NCI-H2227 treated with DMSO at 0.1 percent for 48 hours (cell line): ENCODE results near the gene PDP2.
A peak's percentile ranks its signal among the peaks of the same experiment; 100 is the strongest.

ENCODE experiments used
- DNase-seq: peaks from one replicate; lab custom pipeline; 2025; lab: John Stamatoyannopoulos, UW

PDP2 gene, protein sequence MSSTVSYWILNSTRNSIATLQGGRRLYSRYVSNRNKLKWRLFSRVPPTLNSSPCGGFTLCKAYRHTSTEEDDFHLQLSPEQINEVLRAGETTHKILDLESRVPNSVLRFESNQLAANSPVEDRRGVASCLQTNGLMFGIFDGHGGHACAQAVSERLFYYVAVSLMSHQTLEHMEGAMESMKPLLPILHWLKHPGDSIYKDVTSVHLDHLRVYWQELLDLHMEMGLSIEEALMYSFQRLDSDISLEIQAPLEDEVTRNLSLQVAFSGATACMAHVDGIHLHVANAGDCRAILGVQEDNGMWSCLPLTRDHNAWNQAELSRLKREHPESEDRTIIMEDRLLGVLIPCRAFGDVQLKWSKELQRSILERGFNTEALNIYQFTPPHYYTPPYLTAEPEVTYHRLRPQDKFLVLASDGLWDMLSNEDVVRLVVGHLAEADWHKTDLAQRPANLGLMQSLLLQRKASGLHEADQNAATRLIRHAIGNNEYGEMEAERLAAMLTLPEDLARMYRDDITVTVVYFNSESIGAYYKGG

DNA sequence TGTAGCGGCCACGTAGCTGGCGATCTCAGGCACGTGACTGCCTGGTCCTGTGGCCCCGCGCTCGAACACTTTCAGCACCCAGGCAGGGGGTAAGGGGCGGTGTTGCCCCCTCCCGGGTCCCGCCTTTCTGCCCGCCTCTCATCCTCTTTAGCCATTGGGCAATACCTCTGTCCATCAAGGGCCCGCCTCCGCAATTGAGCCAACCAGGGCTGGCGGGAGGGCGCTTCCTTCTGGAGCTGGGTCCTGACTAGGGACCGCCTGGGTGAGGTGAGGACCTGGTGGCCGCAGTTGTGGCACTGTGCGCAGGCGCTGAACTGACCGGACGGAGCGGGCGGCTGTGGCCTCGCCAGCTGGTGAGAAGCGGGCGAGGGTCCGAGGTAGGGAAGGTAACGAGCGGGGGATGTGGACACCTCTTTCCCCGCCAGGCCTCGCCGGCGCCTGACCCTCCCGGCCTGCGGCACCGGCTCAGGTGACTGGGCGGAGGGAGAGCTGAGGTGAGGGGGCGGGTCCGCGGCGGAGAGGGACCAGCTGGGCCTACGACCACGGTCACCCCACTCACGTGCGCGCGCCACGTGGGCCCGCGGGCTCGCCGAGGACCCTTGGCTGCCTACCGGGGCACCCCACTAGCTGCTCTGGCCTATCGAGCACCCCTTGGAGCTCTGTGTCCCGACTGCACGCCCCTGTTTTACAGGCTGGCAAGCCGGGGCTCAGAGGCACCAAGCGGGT, at the start of gene PDP2:
Gene PDP2 (plus strand): TSS at position 228 of the 726 bp plus-strand sequence. CDS start 3,770 bp downstream, outside the sequence.
- DNase-seq, result peak; percentile 84

DNA sequence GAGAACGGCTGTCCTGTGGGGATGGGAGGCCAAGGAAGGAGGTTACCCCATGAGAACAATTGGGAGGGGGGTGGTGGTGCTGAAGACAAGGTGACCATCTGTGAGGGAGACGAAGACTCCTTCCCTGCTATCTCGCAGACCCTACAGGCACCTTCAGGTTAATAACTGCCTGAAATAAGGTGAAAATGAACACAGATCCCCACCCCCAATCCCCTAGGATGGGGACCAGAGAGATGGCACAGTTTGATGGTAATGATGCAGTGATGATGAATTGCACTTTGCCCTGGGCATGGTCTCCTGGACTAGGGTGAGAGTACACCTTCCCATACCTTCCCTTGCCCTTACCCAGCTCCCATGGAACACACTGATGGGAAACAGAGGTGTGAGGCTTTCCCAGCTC, 48.1 kb upstream of the PDP2 start:
- DNase-seq, result no peak

DNA sequence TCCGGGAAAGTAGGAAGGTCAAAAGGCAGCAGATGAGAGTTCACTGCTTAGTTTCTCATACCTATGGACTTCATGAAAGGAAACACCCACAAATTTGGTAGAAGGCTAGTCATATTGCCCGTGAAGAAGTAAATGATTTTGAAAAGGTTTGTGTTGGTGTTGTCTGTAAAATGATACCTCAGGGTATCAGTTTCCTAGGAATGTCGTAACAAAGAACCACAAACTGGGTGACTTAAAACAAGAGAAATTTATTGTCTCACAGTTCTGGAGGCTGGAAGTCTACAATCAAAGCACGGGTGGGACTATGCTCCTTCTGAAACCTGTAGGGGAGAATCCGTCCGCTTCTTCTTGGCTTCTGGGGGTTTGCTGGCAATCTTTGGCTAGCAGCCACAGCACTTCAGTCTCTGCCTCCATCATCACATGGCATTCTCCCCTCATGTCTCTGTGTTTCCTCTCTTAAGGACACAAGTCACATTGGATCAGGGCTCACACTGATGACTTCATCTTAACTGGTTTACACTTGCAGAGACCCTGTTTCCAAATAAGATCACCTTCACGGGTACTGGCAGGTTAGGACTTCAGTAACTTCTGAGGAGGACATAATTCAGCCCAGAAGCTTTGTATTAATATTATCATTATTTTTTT, 47.5 kb upstream of the PDP2 start:
- no peak for DNase-seq

DNA sequence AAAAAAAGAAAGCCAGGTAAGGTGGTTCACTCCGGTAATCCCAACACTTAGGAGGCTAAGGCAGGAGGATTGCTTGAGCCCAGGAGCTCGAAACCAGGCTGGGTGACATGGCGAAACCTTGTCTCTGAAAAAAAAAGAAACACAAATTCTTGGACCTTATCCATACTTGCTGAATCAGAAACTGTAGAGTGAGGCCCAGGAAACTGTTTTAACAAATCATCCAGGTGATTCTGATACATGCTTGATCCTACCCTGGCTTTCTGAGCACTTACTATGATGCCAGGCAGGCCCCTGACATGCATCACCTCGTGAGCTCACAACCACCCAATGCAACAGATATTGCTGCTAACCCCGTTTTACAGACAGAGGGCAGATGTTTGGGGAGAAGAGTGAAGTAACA, 45.6 kb upstream of the PDP2 start:
- DNase-seq, result no peak

DNA sequence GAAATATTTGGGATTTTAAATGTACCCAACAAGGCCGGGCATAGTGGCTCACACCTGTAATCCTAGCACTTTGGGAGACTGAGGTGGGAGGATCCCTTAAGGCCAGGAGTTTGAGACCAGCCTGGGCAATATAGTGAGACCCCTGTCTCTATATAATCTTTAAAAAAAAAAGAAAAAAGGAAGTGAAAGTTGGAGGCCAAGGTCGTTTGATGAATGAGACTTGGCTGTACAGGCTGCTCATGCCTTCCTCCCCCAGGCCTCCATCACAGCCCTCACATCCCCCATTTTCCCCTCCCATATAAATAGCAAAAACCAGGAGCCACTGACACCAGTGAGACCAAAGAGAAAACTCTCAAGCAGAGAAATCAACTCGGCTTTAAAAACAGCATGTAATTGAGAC, 39.4 kb upstream of the PDP2 start:
- no peak for DNase-seq

DNA sequence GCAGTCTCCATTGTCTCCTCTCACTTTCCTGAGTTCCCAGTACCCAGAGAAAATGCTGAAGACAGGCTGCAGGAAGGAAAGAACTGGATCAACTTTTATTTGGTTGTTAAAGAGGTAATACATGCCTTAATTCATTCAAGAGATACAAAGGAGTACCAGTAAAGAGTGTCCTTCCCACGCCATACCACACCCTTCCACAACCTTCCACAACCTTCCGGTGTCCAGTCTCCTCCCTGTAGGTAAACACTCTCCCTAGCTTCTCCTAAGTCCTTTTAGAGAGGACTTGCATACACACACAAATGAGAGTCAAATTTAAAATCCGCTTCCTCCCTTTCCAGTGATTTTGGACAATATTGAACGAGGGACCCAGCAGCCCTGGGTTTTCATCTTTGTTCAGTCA, 38.9 kb upstream of the PDP2 start:
- DNase-seq, result no peak

DNA sequence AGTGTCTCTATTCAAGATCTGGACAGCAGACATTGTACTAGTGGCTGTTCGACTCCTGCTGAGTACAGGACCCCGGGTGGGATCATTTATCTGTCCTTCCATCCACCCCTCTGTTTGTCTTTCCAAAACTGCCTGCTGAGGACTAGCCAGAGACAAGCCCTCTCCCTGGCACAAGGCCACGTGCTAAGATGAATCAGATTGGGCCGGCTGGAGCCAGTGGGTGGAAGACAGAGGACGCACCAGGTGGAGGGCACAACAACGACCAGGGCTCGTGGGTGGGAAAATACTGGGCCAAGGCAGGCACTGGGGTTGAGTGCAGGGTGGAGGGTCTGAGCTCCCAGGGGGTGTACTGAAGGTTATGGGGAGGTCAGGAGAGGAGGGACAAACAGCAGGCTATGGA, 37.5 kb upstream of the PDP2 start:
- DNase-seq, result no peak

DNA sequence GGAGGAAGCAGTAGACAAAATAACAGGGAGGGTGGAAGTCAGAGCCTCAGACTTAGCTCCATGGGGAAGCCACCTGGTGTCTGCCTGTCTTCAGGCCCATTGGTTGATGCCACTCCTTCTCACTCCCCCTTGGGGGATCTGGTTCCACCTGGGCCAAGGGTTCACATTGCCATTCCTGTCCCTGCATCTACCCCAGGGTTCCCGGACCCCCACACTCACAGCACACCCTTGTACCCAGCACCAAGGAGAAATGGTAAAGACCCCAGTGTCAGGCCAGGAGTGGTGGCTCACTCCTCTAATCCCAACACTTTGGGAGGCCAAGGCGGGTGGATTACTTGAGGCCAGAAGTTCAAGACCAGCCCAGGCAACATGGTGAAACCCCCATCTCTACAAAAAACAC, 37.1 kb upstream of the PDP2 start:
- no peak for DNase-seq

DNA sequence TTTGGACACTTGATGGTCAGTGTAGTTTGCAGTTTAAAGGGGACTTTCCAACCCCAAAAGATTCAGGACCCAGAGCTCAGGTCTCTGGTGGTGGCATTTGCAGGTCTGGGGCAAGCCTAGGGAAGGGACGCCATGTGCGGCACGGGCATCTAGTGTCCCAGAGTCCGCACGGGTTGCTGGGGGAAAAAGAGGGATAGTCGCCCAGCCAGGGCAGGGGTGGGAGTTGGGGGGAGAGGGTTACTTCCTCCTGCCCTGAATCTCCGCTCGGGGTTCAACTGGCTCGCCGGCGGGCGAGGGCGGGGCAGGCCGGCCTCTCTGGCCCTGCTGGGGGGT, 36.3 kb upstream of the PDP2 start:
- no peak for DNase-seq

DNA sequence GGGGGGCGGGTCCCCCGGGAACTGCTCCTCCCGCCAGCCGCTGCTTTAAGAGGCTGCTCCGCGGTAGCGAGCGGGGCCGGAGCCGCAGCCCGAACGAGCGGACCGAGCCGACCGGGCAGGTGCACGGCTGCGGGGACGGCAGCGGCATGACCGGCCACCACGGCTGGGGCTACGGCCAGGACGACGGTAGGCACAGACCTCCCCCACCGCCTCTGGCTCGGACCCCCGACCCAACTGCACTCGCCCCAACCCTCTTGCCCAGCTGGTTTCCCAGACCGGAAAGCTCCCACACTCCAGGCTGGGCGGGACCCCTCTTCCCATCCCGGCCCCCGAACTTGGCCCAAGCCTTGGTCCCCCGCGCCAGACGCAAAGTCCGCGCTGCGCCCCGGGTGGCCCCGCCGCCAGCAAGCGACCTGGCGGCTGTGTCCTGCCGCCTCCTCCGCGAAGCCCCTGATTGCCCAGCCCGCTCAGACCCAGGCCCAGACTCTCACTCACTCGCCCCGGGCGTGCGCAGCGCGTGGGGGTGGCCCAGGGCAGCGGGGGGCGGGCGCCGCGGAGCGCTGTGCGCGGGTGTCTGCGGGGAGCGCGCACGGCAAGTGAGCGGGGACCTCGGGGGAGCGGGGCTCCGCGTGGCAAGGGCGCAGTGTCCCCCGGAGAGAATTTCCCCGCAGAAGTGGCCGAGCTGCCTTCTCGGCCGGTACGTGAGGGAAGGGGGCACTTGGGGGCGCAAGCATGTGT, 35.8 kb upstream of the PDP2 start, which contains the start of gene CA7:
Gene CA7 (plus strand): TSS at position 73 of the 738 bp plus-strand sequence. CDS start 74 bp downstream, at position 147.
- DNase-seq, result no peak

DNA sequence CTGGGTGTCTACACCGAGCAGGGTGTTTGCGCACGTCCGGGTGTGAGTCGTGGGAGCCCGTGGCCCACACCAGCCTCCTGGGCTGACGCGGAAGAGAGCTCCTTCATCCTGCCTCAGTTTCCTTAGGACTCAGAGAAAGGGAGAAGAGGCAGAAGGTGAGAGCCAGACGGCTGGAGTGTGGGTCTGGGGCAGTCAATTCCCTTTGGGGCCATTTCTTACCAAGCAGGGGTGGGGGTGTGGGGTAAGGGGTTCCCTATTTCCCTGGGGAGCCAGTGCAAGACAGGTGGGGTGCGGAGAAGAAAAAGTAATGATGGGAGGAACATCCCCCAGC, 35.3 kb upstream of the PDP2 start:
- no peak for DNase-seq

DNA sequence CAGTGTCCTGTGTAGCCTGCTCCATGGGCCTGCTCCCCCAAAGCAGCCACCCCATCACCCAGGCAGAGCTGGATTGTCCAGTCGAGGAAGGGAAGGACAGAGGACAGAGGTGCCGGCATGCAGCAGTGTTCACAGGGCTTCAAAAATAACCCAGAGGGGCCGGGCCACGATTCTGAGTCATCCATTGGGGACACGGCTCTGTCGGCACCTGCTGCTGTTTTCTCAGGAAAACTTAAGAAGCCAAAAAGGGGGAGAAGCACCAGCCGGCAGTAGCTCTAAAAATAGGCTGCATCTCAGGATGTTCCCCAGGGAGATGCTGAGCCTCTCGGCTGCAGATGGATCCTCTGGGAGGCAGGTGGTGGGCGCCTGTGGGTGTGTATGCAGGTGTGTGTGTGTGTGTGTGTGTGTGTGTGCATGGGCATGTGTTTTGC, 34.5 kb upstream of the PDP2 start:
- no peak for DNase-seq

DNA sequence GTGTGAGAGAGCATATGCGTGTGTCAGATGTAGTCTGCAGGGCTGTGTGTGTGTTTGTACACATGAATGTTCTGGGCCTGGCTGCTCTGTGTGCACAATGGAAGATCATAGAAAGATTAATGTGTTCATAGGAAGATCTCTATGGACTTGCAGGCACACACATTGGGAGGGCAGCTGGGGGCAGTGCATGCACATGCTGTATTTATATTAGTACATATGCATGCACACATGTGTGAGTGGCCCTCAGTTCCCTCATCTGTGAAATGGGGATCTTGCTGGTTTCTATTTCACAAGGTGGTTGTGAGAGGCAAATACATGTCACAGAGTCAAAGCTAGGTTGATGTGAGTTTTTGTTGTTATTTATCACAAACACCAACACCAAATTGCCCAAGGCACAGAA, 34.0 kb upstream of the PDP2 start:
- DNase-seq, result no peak

DNA sequence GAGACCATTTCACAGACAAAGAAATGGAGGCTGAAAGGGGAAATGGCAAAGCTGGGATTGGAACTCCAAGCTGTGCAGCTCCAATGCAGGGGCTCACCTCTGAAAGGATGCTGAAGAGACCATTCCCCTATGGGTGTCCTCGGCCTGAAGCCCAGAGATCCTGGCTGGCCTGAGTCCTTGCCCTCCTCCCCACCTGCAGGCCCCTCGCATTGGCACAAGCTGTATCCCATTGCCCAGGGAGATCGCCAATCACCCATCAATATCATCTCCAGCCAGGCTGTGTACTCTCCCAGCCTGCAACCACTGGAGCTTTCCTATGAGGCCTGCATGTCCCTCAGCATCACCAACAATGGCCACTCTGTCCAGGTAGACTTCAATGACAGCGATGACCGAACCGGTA, 33.5 kb upstream of the PDP2 start:
- no peak for DNase-seq

DNA sequence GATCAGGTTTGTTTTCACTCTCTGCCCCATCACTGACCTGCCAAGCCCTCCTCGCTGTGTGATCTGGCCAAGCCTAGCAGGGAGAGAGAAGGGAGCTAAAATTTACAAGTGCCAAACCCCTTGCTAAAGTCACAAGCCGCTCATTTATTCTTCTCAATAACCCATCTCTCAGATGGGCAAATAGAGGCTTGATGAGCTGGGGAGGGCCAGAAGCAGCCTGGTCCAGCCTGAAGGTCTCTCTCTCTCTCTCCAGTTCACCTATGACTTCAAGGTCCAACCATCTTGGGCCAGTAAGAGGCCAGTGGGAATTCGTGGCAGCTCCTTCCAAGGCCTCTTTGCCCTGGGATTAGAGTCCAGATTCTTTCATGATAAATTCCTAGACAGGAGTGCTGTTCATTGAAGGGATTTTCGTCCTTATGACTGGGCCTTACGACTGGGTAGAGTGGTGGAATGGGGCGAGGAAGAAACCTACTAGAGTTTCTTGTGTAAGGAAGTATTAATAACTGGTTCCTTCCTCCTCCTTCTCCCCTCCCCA, 32.7 kb upstream of the PDP2 start:
- DNase-seq, result no peak

DNA sequence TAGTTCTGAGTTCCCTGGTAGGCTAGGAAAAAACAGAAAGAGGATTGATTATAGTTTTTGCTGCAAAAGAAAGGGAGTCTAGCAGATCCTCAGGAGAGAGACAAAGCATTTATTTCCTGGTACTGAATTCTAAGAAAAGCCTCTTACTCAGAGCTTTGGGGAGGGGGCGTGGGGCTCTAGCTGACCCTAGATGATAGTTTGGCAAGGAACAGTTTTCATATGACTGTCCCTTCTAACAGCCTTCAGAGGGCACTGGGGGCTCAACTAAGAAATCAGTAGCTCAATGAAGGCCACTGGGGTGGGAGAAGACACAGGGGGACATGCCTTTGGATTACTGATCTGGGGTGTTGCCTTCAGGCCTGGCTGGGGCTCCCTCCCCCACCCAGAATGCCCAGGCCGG, 32.1 kb upstream of the PDP2 start:
- DNase-seq, result no peak

DNA sequence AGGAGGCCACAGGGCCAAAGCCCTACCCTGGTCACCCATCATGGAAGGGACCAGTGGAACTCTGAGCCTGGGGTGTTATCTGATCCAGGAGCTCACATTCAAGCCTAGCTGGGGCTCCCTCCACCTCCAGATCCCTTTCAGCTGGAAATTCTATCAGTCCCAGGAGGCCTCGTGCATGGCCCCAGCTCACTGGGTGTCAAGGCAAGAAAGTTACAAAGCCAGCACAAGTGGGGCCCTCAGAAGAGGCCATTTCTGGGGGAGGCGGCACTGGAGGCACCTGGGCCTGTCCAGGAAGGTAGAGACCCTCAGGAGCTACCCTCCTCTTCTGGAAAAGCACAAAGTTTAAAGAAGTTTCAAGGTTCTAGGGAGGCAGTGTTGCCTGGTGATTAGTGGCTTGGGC, 31.3 kb upstream of the PDP2 start:
- no peak for DNase-seq

DNA sequence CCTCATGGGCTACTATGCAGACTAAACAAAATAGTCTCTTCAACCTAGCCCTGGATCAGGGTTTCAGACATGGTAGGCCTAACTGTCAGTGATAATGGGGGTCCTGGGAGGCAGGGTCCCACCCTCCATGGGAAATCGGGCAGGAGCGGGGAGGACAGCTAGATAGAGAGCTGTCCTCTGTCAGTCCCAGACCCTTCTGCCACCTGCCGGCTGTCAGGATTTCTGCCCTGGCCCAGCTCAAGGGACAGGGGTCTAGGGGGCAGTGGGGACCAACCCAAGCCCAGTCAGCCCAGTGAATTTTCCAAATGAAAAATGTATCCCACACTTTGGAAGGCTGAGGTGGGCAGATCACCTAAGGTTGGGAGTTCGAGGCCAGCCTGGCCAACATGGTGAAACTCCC, 30.8 kb upstream of the PDP2 start:
- no peak for DNase-seq

DNA sequence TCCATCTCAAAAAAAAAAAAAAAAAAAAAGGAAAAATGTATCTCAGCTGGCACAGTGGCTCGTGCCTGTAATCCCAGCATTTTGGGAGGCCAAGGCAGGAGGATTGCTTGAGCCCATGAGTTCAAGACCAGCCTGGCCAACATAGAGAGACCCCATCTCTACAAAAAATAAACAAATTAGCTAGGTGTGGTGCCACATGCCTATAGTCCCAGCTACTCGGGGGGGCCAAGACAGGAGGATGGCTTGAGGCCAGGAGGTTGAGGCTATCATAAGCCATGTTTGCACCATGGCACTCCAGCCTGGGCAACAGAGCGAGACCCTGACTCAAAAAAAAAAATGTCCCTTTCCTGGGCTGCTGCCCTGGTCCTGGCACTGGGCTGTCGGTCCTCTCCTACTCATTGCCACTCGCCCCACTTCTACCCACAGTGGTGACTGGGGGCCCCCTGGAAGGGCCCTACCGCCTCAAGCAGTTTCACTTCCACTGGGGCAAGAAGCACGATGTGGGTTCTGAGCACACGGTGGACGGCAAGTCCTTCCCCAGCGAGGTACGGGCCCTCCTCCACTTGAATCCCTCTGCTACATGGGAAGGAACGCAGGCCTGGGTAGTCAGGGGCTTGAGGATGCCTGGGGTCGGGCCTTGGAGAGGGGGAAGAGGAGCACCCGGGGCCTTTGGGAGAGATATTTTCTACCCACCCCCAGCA, 30.1 kb upstream of the PDP2 start:
- no peak for DNase-seq

DNA sequence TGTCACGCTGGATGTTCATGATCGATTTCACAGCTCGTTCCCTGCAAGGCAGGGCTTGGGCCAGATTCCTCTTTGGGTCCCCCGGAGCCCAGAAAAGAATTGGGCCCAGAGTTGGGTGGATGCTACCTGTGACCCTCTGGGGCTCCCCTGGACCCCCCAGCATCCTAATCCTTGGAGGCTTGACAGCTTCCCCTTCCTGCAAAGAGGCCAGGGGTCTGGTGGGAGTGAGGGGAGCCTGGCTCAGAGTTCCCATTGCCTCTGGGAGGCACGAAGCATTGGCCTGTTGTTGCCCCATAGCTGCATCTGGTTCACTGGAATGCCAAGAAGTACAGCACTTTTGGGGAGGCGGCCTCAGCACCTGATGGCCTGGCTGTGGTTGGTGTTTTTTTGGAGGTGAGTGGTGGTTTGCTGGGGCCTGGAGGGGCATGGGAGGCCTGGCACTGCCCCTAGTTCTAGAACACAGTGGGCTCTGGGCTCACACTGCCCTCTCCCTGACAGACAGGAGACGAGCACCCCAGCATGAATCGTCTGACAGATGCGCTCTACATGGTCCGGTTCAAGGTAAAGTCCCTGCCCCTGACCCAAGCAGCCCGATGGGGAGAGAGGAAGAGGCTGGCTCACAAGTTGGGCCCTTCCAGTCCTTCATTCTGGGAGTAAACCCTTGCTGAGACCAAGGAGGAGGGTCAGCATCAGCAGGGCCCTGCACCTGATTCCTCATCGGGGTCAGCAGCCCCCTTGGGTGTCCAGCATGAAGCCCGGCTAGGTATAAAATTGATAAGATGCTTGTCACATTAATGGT, 28.9 kb upstream of the PDP2 start:
- no peak for DNase-seq
